GM23248 (cell line): Measurements from ENCODE around the gene LEFTY2.

Experiments
- EZH2 ChIP-seq: fragments of 200-600 bp; sonication (generic); IDR thresholded peaks from 2 replicates; pipeline ENCODE4 v1.6.1; 2018; ENCODE audit warnings: antibody characterized with exemption, mild to moderate bottlenecking; ENCODE audit not compliant: insufficient read depth, poor library complexity, severe bottlenecking
- EZH2phosphoT487 ChIP-seq: fragments of 200-600 bp; sonication (generic); IDR thresholded peaks from 2 replicates; pipeline ENCODE4 v1.6.1; 2018; ENCODE audit warnings: antibody characterized with exemption, moderate library complexity, mild to moderate bottlenecking, low read depth; ENCODE audit not compliant: insufficient read depth

DNA sequence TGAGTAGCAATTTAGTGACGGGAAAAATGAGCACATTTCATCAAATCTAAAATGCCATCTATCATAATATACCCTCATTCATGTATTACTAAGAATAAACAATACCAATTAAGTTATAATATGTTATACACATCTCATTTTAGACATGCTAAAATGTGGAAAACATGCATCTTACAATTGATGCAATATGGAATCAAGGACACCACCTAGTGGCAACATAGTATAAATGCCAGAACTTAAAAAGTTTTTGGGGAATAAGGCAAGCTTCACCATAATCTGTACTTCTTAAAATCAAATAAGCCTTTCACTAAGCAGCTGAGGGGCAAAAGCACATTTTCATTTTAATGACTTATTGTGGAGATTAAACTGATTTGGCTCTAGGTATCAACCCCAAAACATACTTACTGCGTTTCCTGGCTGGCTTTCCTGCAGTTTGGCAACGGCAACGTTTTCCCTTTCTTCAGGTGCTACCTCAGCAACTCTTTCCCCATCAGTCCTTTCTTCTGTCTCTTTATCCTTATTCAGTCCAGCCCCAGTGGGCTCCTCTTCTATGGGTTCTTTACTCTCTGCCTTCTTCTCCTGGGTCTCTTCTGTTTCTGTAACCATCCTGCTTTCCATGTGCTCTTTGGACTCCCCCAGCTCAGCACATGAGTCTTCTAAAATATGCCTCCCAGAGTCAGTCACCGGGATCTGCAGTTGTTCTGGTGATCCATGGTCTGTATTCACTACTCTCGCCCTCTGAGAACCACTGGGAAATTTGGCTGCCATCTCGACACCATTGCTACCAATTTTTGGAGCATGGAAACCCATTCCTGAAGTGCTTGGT lies 46.7 kb upstream of the LEFTY2 start:
- TF ChIP-seq EZH2phosphoT487: no peak
- TF ChIP-seq EZH2: no peak
